Nephron progenitor cell (in vitro differentiated cells): Measurements from ENCODE around the gene ZSWIM3.

Experiments used
- DNase-seq: peaks from one replicate; pipeline ENCODE4 v3.0.0; 2021
- H3K27ac Mint-ChIP-seq: 2 replicates; pipeline ENCODE4 v1.8.0; 2021; ENCODE audit warnings: mild to moderate bottlenecking, moderate library complexity, mixed read lengths
- H3K27me3 Mint-ChIP-seq: 2 replicates; pipeline ENCODE4 v1.8.0; 2021; ENCODE audit warnings: mild to moderate bottlenecking, low read depth, mixed read lengths; ENCODE audit not compliant: poor library complexity
- H3K36me3 Mint-ChIP-seq: 2 replicates; pipeline ENCODE4 v1.8.0; 2021; ENCODE audit warnings: low read depth, mixed read lengths
- H3K4me1 Mint-ChIP-seq: 2 replicates; pipeline ENCODE4 v1.8.0; 2021; ENCODE audit warnings: mixed read lengths
- H3K4me3 Mint-ChIP-seq: 2 replicates; pipeline ENCODE4 v1.8.0; 2021; ENCODE audit warnings: mild to moderate bottlenecking, moderate library complexity, mixed read lengths
- H3K9me3 Mint-ChIP-seq: 2 replicates; pipeline ENCODE4 v1.8.0; 2021; ENCODE audit warnings: mild to moderate bottlenecking, moderate library complexity, mixed read lengths
- TF ChIP-seq, protein P1 (sequence below): fragments of 200-600 bp; sonication (generic); IDR thresholded peaks from 2 replicates; pipeline ENCODE4 v1.5.0; 2021; ENCODE audit warnings: antibody characterized with exemption

The ZSWIM3 gene

DNA sequence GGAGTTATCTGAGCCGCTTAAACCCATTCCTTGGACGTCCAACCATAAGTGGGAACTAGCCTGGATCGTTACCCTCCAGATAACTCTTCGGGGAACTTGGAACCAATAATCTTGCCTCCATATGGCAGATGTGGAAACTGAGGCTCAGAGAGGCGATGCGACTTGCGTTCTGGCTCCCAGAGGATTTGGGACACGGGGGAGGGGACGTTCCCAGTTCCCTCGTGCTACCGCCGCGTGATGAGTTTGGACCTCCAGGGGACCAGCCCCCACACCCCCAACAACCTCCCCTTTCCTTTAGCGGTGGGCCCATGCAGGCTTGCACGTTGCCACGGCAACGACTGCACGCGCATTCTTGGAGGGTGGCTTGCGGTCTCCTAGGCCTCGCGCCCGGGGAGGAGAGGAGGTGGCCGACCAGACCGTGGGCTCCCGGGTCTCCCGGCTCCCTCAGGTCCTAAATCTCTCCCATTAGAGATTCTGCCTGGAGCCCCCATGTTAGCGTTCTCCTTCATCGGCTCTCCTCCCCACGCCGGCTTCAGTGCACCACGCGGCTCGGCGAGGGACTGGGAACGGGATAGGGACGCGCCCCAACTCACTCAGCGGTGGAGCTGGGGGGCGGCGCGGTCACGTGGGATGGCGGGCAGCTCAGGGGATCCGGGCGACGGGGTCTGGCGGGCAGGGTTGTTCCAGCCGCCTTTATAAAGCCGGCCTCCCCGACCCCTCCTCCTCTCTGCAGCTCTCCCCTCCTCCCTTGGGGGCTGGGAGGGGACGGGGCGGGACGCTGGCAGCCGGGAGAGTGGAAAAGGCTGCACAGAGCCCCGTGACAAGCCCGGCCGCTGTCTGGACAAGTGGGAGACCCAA is 54.3 kb downstream of the ZSWIM3 start, which contains the start of gene PLTP:
Gene PLTP (minus strand): TSS at position 670 of the 858 bp plus-strand sequence. CDS start 703 bp downstream, outside the sequence.
- Mint-ChIP-seq H3K4me1 (peaks cover 33% of the 10 kb centered on the region), H3K36me3 (peaks cover 19% of the 10 kb centered on the region), H3K9me3 (no peaks in the 10 kb centered on the region), H3K27me3 (peaks cover 11% of the 10 kb centered on the region), H3K27ac (peak within 1 kb of the TSS; percentile 97), H3K4me3 (peak within 1 kb of the TSS; percentile 74)
- DNase-seq, result peak; percentile 80
- TF ChIP-seq, protein P1, sequence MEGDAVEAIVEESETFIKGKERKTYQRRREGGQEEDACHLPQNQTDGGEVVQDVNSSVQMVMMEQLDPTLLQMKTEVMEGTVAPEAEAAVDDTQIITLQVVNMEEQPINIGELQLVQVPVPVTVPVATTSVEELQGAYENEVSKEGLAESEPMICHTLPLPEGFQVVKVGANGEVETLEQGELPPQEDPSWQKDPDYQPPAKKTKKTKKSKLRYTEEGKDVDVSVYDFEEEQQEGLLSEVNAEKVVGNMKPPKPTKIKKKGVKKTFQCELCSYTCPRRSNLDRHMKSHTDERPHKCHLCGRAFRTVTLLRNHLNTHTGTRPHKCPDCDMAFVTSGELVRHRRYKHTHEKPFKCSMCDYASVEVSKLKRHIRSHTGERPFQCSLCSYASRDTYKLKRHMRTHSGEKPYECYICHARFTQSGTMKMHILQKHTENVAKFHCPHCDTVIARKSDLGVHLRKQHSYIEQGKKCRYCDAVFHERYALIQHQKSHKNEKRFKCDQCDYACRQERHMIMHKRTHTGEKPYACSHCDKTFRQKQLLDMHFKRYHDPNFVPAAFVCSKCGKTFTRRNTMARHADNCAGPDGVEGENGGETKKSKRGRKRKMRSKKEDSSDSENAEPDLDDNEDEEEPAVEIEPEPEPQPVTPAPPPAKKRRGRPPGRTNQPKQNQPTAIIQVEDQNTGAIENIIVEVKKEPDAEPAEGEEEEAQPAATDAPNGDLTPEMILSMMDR, result no peak

GRCh38 chr20:45912344-45912682 is 54.9 kb downstream of the ZSWIM3 start:
- TF ChIP-seq, protein P1, result no peak
- Mint-ChIP-seq H3K4me3 (peak overlapping the region; percentile 74), H3K4me1 (peaks cover 33% of the 10 kb centered on the region), H3K9me3 (no peaks in the 10 kb centered on the region), H3K27ac (no peak overlapping the region), H3K36me3 (peaks cover 16% of the 10 kb centered on the region), H3K27me3 (peaks cover 11% of the 10 kb centered on the region)
- DNase-seq, result no peak

DNA sequence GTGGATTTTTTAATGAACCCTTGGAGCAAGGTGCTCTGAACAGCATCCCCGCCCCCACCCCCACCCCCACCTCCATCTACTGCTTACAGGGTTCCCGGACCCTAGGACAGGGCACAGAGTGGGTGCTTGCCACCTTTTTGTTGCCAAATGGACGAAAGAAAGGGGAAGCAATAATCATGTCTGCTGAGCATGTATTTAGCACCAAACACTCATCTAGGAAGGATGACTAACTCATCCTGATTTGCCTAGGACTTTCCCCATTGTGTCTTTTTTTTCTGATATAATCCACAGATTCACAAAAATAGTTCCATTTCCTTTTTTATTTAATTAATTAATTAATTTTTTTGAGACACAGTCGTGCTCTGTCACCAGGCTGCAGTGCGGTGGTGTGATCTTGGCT is 55.7 kb downstream of the ZSWIM3 start:
- DNase-seq, result no peak
- peaks cover 38% of the 10 kb centered on the region for H3K4me1 Mint-ChIP-seq
- H3K36me3 Mint-ChIP-seq, result peaks cover 9% of the 10 kb centered on the region
- H3K27ac Mint-ChIP-seq, result no peak overlapping the region
- H3K4me3 Mint-ChIP-seq, result peak overlapping the region; percentile 40
- TF ChIP-seq, protein P1, result no peak
- no peaks in the 10 kb centered on the region for H3K9me3 Mint-ChIP-seq
- H3K27me3 Mint-ChIP-seq, result peaks cover 11% of the 10 kb centered on the region

DNA sequence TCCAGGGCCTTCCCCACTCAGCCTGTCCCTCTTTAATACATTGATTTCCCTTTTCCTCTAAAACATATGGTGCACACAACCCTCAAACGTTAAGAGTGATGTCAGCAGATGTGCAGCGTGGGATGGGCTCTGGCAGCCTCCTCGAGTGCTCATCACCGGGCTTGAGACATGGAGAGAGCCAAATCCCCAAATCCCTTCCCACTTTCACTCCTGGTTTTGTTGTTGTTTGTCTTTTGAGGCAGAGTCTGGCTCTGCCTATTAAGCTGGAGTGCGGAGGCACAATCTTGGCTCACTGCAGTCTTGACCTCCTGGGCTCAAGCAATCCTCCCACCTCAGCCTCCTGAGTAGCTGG is 60.4 kb downstream of the ZSWIM3 start:
- Mint-ChIP-seq H3K4me3 (no peak overlapping the region), H3K4me1 (peaks cover 49% of the 10 kb centered on the region), H3K27me3 (peaks cover 16% of the 10 kb centered on the region), H3K9me3 (no peaks in the 10 kb centered on the region), H3K36me3 (no peaks in the 10 kb centered on the region), H3K27ac (no peak overlapping the region)
- no peak for DNase-seq
- TF ChIP-seq, protein P1, result no peak

DNA sequence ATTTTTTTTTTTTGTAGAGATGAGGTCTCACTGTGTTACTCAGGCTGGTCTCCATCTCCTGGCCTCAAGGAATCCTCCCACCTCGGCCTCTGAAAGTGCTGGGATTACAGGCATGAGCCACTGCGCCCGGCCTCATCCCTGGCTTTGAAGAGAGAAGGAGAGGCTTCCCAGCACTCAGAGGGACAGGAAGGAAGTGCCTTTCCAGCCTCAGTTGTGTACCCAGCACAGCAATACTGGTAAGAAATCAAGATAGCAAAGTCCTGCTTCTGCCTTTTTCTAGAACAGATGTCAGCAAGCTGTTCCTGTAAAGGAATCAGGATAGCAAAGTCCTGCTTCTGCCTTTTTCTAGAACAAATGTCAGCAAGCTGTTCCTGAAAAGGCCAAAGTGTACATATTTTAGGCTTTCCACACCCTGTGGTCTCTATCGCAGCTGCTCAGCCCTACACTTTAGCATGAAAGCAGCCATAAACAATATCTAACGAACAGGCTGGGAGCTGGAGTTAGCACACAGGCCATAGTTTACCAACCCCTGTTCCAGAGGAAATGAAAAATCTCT is 60.8 kb downstream of the ZSWIM3 start:
- Mint-ChIP-seq H3K27ac (no peak overlapping the region), H3K4me3 (no peak overlapping the region), H3K27me3 (peaks cover 16% of the 10 kb centered on the region), H3K36me3 (no peaks in the 10 kb centered on the region), H3K4me1 (peaks cover 54% of the 10 kb centered on the region), H3K9me3 (no peaks in the 10 kb centered on the region)
- TF ChIP-seq, protein P1, result no peak
- no peak for DNase-seq
